Measurements from ENCODE around the gene PDE7B.
"Not testable (repeated sequence)": the region's sequence is repeated elsewhere in the genome, so short reads cannot be mapped to it uniquely, and the experiment has no call there.

Gene PDE7B

GRCh38 chr6:135852746-135853145, 1.2 kb downstream of the PDE7B start:
- DNase-seq = no peak

GRCh38 chr6:135853227-135853626, 1.7 kb downstream of the PDE7B start:
- DNase-seq = no peak

- DNase-seq = no peak
Observed at GRCh38 chr6:135853986-135854385, 2.5 kb downstream of the PDE7B start.

- no peak for DNase-seq
Observed at GRCh38 chr6:135854799-135855198, 3.3 kb downstream of the PDE7B start.

GRCh38 chr6:135858931-135859330, 7.4 kb downstream of the PDE7B start:
- no peak for DNase-seq

GRCh38 chr6:135860361-135860760, 8.9 kb downstream of the PDE7B start:
- no peak for DNase-seq

- DNase-seq = no peak
Observed at GRCh38 chr6:135861189-135861588, 9.7 kb downstream of the PDE7B start.

- DNase-seq = not testable (repeated sequence)
Observed at GRCh38 chr6:135864929-135865328, 13.4 kb downstream of the PDE7B start.

GRCh38 chr6:135866445-135867123, 15.1 kb downstream of the PDE7B start:
- DNase-seq = no peak

- DNase-seq = no peak
Observed at GRCh38 chr6:135867332-135867731, 15.8 kb downstream of the PDE7B start.

- no peak for DNase-seq
Observed at GRCh38 chr6:135869857-135870256, 18.4 kb downstream of the PDE7B start.

GRCh38 chr6:135870722-135871121, 19.2 kb downstream of the PDE7B start:
- DNase-seq = no peak

GRCh38 chr6:135871296-135871695, 19.8 kb downstream of the PDE7B start:
- no peak for DNase-seq

GRCh38 chr6:135871878-135872277, 20.4 kb downstream of the PDE7B start:
- DNase-seq = no peak

- DNase-seq = no peak
Observed at GRCh38 chr6:135875446-135875845, 23.9 kb downstream of the PDE7B start.

GRCh38 chr6:135876058-135876457, 24.6 kb downstream of the PDE7B start:
- no peak for DNase-seq

GRCh38 chr6:135877666-135878065, 26.2 kb downstream of the PDE7B start:
- no peak for DNase-seq

- DNase-seq = no peak
Observed at GRCh38 chr6:135880066-135880972, 28.8 kb downstream of the PDE7B start.

- no peak for DNase-seq
Observed at GRCh38 chr6:135883045-135883444, 31.5 kb downstream of the PDE7B start.

- DNase-seq = no peak
Observed at GRCh38 chr6:135883536-135883935, 32.0 kb downstream of the PDE7B start.

- no peak for DNase-seq
Observed at GRCh38 chr6:135884136-135884535, 32.6 kb downstream of the PDE7B start.

- no peak for DNase-seq
Observed at GRCh38 chr6:135887069-135887468, 35.6 kb downstream of the PDE7B start.

- DNase-seq = no peak
Observed at GRCh38 chr6:135888818-135889217, 37.3 kb downstream of the PDE7B start.

GRCh38 chr6:135890876-135891275, 39.4 kb downstream of the PDE7B start:
- no peak for DNase-seq
